ENCODE data around the gene TK1. TPM values are rescaled to one million over a fixed set of nuclear protein-coding genes. Genes with fewer than 3 reads are reported as not detected.
"Not testable (repeated sequence)": the region's sequence is repeated elsewhere in the genome, so short reads cannot be mapped to it uniquely, and the experiment has no call there.

TK1 gene
- total RNA-seq, 1 donor = 87.2 TPM

DNA sequence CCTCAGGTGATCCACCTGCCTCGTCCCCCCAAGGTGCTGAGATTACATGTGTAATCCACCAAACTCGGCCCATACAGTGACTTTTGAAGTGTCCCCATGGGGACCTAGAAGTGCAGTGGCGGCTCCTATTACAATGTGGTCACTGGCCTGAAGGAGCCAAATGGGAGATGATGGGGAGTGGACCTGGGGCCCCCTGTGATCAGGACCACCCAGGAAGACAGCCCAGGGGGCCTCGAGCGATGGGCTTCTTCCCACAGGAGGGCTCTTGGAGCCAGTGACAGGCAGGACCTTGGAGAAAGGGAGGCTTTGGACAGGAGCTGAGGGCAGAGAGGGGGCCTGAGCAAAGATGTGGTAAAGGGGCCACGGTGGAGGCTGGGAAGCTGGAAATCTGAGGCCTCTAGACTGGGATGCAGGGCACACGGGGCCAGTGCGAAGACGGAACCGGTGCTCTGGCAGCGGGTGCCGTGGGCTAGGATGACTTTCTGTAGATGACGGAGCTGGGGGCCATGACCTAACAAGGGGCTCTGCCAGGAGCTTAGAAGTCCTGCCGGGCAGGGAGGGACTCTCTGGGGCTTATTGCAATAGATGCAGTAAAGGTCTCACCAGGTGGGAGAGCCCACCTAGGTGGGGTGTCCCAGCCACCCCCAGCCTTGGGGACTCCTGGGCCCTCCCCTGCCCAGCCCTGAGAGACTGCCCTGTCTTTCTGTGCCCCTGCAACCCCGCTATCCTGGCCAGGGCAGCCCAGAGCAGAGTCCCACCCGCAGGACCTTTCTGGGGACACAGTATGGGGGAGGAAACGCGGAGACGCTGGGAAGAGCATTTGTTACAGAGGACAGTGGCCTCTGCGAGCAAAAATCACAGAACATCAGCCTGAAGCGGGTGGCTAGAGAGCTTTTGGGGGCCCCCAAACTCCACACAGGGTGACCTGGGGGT is 43.4 kb downstream of the TK1 start:
- no peak for DNase-seq (ENCODE audit: low read depth)
- TF ChIP-seq, protein P1, sequence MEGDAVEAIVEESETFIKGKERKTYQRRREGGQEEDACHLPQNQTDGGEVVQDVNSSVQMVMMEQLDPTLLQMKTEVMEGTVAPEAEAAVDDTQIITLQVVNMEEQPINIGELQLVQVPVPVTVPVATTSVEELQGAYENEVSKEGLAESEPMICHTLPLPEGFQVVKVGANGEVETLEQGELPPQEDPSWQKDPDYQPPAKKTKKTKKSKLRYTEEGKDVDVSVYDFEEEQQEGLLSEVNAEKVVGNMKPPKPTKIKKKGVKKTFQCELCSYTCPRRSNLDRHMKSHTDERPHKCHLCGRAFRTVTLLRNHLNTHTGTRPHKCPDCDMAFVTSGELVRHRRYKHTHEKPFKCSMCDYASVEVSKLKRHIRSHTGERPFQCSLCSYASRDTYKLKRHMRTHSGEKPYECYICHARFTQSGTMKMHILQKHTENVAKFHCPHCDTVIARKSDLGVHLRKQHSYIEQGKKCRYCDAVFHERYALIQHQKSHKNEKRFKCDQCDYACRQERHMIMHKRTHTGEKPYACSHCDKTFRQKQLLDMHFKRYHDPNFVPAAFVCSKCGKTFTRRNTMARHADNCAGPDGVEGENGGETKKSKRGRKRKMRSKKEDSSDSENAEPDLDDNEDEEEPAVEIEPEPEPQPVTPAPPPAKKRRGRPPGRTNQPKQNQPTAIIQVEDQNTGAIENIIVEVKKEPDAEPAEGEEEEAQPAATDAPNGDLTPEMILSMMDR (IDR thresholded peaks at IDR 0.05; ENCODE audit: insufficient read depth, low read depth, low read length) = no peak
- no peak overlapping the region for H3K4me3 ChIP-seq (ENCODE audit: low read depth, low read length)

- H3K4me3 ChIP-seq (ENCODE audit: low read depth, low read length) = no peak overlapping the region
- TF ChIP-seq, protein P1 (IDR thresholded peaks at IDR 0.05; ENCODE audit: insufficient read depth, low read depth, low read length) = no peak
- peak; percentile 42 for DNase-seq (ENCODE audit: low read depth)
Observed at GRCh38 chr17:78142119-78142861, 44.6 kb downstream of the TK1 start.

- TF ChIP-seq, protein P1 (IDR thresholded peaks at IDR 0.05; ENCODE audit: insufficient read depth, low read depth, low read length) = no peak
- H3K4me3 ChIP-seq (ENCODE audit: low read depth, low read length) = no peak overlapping the region
- DNase-seq (ENCODE audit: low read depth) = no peak
Observed at GRCh38 chr17:78141437-78142118, 45.3 kb downstream of the TK1 start.

- no peak overlapping the region for H3K4me3 ChIP-seq (ENCODE audit: low read depth, low read length)
- peak; percentile 97 for DNase-seq (ENCODE audit: low read depth)
- TF ChIP-seq, protein P1 (IDR thresholded peaks at IDR 0.05; ENCODE audit: insufficient read depth, low read depth, low read length) = no peak
Observed at GRCh38 chr17:78140169-78141051, 46.4 kb downstream of the TK1 start.

GRCh38 chr17:78139861-78140168 is 47.0 kb downstream of the TK1 start:
- not testable (repeated sequence) for H3K4me3 ChIP-seq (ENCODE audit: low read depth, low read length); DNase-seq (ENCODE audit: low read depth)

DNA sequence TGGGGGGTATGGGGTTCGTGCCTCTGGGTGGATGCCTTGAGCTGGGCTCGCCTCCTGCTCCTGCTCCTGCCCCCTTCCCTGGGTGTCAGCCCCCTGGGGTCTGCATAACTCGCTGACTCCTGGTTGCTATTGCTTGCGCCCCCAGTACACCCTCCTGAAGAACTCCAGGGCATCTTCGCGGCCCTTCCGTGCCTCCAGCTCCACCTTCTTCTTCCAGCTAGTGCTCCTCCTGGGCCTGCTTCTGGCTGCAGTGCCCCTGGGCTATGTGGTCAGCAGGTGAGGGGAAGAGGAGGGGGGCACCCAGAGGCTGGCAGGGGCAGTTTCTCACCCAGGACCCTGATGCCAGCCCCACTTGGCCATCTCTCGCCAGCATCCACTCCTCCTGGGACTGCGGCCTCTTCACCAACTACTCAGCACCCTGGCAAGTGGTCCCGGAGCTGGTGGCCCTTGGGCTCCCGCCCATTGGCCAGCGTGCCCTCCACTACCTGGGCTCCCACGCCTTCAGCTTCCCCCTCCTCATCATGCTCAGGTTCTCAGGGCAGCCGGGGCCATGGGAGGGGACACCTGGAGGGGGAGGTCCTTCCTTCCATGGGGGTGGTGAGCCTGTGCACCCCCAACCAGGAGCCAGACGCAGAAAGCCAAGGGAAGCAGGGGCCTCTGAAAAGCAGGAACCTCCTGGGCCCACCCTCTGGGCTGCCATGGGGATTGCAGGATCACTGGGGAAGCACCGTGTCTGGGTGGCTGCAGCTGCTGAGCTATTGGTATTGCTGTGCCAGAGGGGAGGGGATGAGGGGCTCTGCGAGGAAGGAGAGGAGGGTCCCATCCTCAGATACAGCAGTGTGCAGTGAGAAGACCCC is 48.4 kb downstream of the TK1 start:
- H3K4me3 ChIP-seq (ENCODE audit: low read depth, low read length) = no peak overlapping the region
- TF ChIP-seq, protein P1 (IDR thresholded peaks at IDR 0.05; ENCODE audit: insufficient read depth, low read depth, low read length) = no peak
- no peak for DNase-seq (ENCODE audit: low read depth)
